IMR-90 (cell line): Measurements from ENCODE around the gene GBP7. TPM values are rescaled to one million over a fixed set of nuclear protein-coding genes. Genes with fewer than 3 reads are reported as not detected.

Experiments used
- ATAC-seq: fragments of 200-7000 bp; cut with Tn5 transposase; 2 replicates; pipeline ENCODE4 v1.9.1; 2020; ENCODE audit warnings: low read depth, mild to moderate bottlenecking, moderate library complexity
- BruUV-seq: library from RNA; stranded (reverse); fragments of 400-500 nt; replicated peaks from 2 replicates; lab custom pipeline; 2021; lab: Mats Ljungman, UMichigan
- CTCF ChIA-PET: fragments of 300-600 bp; formaldehyde crosslinking; extraction: SDS; loops from one replicate; lab custom pipeline; 2021; ENCODE audit warnings: antibody characterized with exemption; lab: Yijun Ruan, JAX
- POLR2A ChIA-PET: fragments of 300-600 bp; sonication (Branson Sonifier 250); formaldehyde crosslinking; loops from one replicate; lab custom pipeline; 2022; ENCODE audit warnings: antibody characterized with exemption; ENCODE audit not compliant: unreplicated experiment; lab: Charles Lee
- DNase-seq: peaks from one replicate; pipeline ENCODE4 v3.0.0; 2013
- H2AFZ ChIP-seq: replicated peaks from 2 replicates; pipeline ENCODE3; 2013; ENCODE audit warnings: low read length, mild to moderate bottlenecking; ENCODE audit not compliant: poor library complexity
- H2AK5ac ChIP-seq: 2 replicates; pipeline ENCODE4 v1.6.1; 2013; ENCODE audit warnings: low read depth, low read length, inconsistent platforms
- H2AK9ac ChIP-seq: replicated peaks from 2 replicates; pipeline ENCODE3; 2013; ENCODE audit warnings: mild to moderate bottlenecking, low read depth, low read length, moderate library complexity; ENCODE audit not compliant: poor library complexity
- H2BK120ac ChIP-seq: 2 replicates; pipeline ENCODE4 v1.6.1; 2013; ENCODE audit warnings: low read depth, low read length, inconsistent platforms
- H2BK15ac ChIP-seq: 3 replicates; pipeline ENCODE4 v1.6.1; 2013; ENCODE audit warnings: low read depth, low read length, inconsistent platforms
- H2BK20ac ChIP-seq: 2 replicates; pipeline ENCODE4 v1.6.1; 2013; ENCODE audit warnings: low read depth, mild to moderate bottlenecking, inconsistent platforms, low read length, moderate library complexity
- H2BK5ac ChIP-seq: 2 replicates; pipeline ENCODE4 v1.6.1; 2013; ENCODE audit warnings: mild to moderate bottlenecking, low read depth, low read length, inconsistent platforms; ENCODE audit not compliant: poor library complexity, severe bottlenecking
- H3K14ac ChIP-seq: replicated peaks from 2 replicates; pipeline ENCODE4 v1.6.1; 2013; ENCODE audit warnings: low read depth, low read length, inconsistent platforms
- H3K18ac ChIP-seq: 2 replicates; pipeline ENCODE4 v1.6.1; 2013; ENCODE audit warnings: low read depth, low read length, control low read depth
- H3K23ac ChIP-seq: 2 replicates; pipeline ENCODE4 v1.6.1; 2013; ENCODE audit warnings: low read depth, low read length, inconsistent platforms
- H3K27ac ChIP-seq: 2 replicates; pipeline ENCODE4 v1.5.1; 2013; ENCODE audit warnings: mild to moderate bottlenecking, control low read depth, low read length; ENCODE audit not compliant: insufficient read depth
- H3K27me3 ChIP-seq: 2 replicates; pipeline ENCODE4 v1.6.1; 2013; ENCODE audit warnings: low read length; ENCODE audit not compliant: control insufficient read depth, insufficient read depth
- H3K36me3 ChIP-seq: 2 replicates; pipeline ENCODE4 v1.6.1; 2013; ENCODE audit warnings: low read length, mixed read lengths; ENCODE audit not compliant: control insufficient read depth, insufficient read depth
- H3K4ac ChIP-seq: 2 replicates; pipeline ENCODE4 v1.6.1; 2013; ENCODE audit warnings: low read depth, low read length, inconsistent platforms
- H3K4me1 ChIP-seq: 2 replicates; pipeline ENCODE4 v1.6.1; 2013; ENCODE audit warnings: low read length, mixed read lengths; ENCODE audit not compliant: control insufficient read depth, insufficient read depth
- H3K4me2 ChIP-seq: 2 replicates; pipeline ENCODE4 v1.6.1; 2013; ENCODE audit warnings: low read depth, mild to moderate bottlenecking, control low read depth, low read length, moderate library complexity
- H3K4me3 ChIP-seq: 2 replicates; pipeline ENCODE4 v1.5.1; 2013; ENCODE audit warnings: low read depth, mild to moderate bottlenecking, control low read depth, low read length, moderate library complexity; ENCODE audit not compliant: insufficient read depth
- H3K56ac ChIP-seq: 2 replicates; pipeline ENCODE4 v1.6.1; 2013; ENCODE audit warnings: low read length, inconsistent platforms; ENCODE audit not compliant: insufficient read depth; ENCODE audit errors: extremely low read depth
- H3K79me1 ChIP-seq, 2 experiments: 2 replicates each; pipeline ENCODE4 v1.6.1; 2013; ENCODE audit warnings: low read length in 2 of 2, inconsistent platforms in 1 of 2, low read depth in 1 of 2
- H3K9ac ChIP-seq: 2 replicates; pipeline ENCODE4 v1.6.1; 2013; ENCODE audit warnings: low read depth, low read length, control low read depth
- H3K9me1 ChIP-seq: 2 replicates; pipeline ENCODE4 v1.6.1; 2013; ENCODE audit warnings: low read length, inconsistent platforms; ENCODE audit not compliant: insufficient read depth
- H3K9me3 ChIP-seq: 2 replicates; pipeline ENCODE4 v1.6.1; 2013; ENCODE audit warnings: low read length; ENCODE audit not compliant: control insufficient read depth, insufficient read depth
- H4K20me1 ChIP-seq: 2 replicates; pipeline ENCODE4 v1.6.1; 2013; ENCODE audit warnings: low read length, inconsistent platforms; ENCODE audit not compliant: insufficient read depth
- H4K5ac ChIP-seq: 2 replicates; pipeline ENCODE4 v1.6.1; 2013; ENCODE audit warnings: mild to moderate bottlenecking, low read depth, low read length, control low read depth
- H4K8ac ChIP-seq, 2 experiments: 2 replicates each; pipeline ENCODE4 v1.6.1; 2013; ENCODE audit warnings: low read depth in 2 of 2, low read length in 2 of 2, control low read depth in 1 of 2, inconsistent platforms in 1 of 2
- H4K91ac ChIP-seq: 2 replicates; pipeline ENCODE4 v1.6.1; 2013; ENCODE audit warnings: low read depth, low read length, inconsistent platforms; ENCODE audit not compliant: insufficient read depth
- BHLHE40 ChIP-seq: fragments of 150-350 bp; IDR thresholded peaks from 2 replicates; pipeline ENCODE4 v1.6.1; 2016; ENCODE audit warnings: mild to moderate bottlenecking, low read depth, low read length
- CHD1 ChIP-seq: IDR thresholded peaks from 2 replicates; pipeline ENCODE4 v1.6.1; 2012; ENCODE audit warnings: low read depth, low read length, improper control_type of control experiment
- MAFK ChIP-seq: IDR thresholded peaks from 2 replicates; pipeline ENCODE4 v1.6.1; 2012; ENCODE audit warnings: low read depth, low read length, improper control_type of control experiment
- MAZ ChIP-seq: IDR thresholded peaks from 2 replicates; pipeline ENCODE4 v1.6.1; 2012; ENCODE audit warnings: low read depth, mild to moderate bottlenecking, low read length, improper control_type of control experiment, moderate library complexity, borderline replicate concordance
- MXI1 ChIP-seq: IDR thresholded peaks from 2 replicates; pipeline ENCODE4 v1.6.1; 2012; ENCODE audit warnings: low read depth, mild to moderate bottlenecking, low read length, moderate library complexity, borderline replicate concordance
- NFE2L2 ChIP-seq: fragments of 150-350 bp; IDR thresholded peaks from 2 replicates; pipeline ENCODE4 v1.6.1; 2016; ENCODE audit warnings: low read depth, mild to moderate bottlenecking, low read length
- POLR2A ChIP-seq: IDR thresholded peaks from 2 replicates; pipeline ENCODE4 v1.6.1; 2012; ENCODE audit warnings: mild to moderate bottlenecking, low read depth, low read length
- RCOR1 ChIP-seq: IDR thresholded peaks from 2 replicates; pipeline ENCODE4 v1.6.1; 2012; ENCODE audit warnings: mild to moderate bottlenecking, low read length, improper control_type of control experiment; ENCODE audit not compliant: insufficient replicate concordance
- RFX5 ChIP-seq: IDR thresholded peaks from 2 replicates; pipeline ENCODE4 v1.8.0; 2012; ENCODE audit warnings: low read depth, mild to moderate bottlenecking, low read length, moderate library complexity
- whole genome bisulfite sequencing, 2 experiments: methylation state at CpG; one replicate each; pipeline versions ENCODE4 v1.1.5 to v1.1.7; 2013; ENCODE audit warnings: missing lambda C conversion rate in 2 of 2; ENCODE audit not compliant: insufficient read length in 1 of 2; ENCODE audit errors: extremely low coverage in 2 of 2; 5-methylcytosine and 5-hydroxymethylcytosine counted together
- dilution Hi-C: fragments of 300-500 bp; cut with HindIII; formaldehyde crosslinking; loops from one replicate; pipeline ENCODE4 v1.14.3; 2018; ENCODE audit warnings: low sequenced_read_pairs; ENCODE audit not compliant: unreplicated experiment
- in situ Hi-C: fragments of 300-500 bp; cut with MboI; formaldehyde crosslinking; loops from 3 replicates; pipeline ENCODE4 v1.14.3; 2019; ENCODE audit warnings: low sequenced_read_pairs, inconsistent platforms, mixed read lengths
- intact Hi-C: fragments of 100-400 bp; cut with micrococcal nuclease; formaldehyde crosslinking; loops from 2 replicates; pipeline ENCODE4 v1.10.0; 2022
- polyA plus RNA-seq, 3 experiments: library from polyadenylated mRNA; depleted of rRNA; stranded (reverse); fragments of >200 nt; gene quantifications; 2 replicates each; pipeline ENCODE4 v1.2.3, GENCODE V29; 2012; ENCODE audit warnings: low replicate concordance in 1 of 3
- total RNA-seq: library from RNA; depleted of rRNA; stranded (reverse); fragments of >200 nt; gene quantifications from 2 replicates; pipeline ENCODE4 v1.2.3, GENCODE V29; 2012
- TF ChIP-seq, protein P1 (sequence below): fragments of 150-350 bp; IDR thresholded peaks from 2 replicates; pipeline ENCODE4 v1.6.1; 2017; ENCODE audit warnings: mild to moderate bottlenecking, antibody characterized with exemption, low read length, low read depth
- TF ChIP-seq, protein P2 (sequence below): conservative IDR thresholded peaks from 2 replicates; pipeline ENCODE4 v1.5.1; 2012; ENCODE audit warnings: mild to moderate bottlenecking, low read depth, low read length, improper control_type of control experiment

GBP7 gene
- total and polyA plus RNA-seq, 2 of the 4 experiments (the other 2 are of a cell fraction): not detected

DNA sequence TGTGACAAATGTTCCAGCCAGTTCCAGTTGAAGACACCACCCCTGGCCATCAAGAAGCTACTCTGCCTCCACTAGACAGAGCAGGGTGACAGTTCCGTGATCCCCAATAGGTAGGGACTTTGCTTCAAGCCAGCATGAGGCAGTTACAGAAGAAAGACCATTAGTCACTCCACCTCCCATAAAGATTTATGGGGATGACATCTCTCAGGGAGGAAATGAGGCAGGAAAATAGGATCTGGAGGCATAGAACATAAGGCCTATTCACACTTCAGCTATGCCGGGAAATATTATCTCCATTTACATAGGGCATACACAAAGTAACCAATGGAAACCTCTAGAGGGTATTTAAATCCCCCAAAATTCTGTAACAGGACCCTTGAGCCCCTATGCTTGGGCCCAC, 3.5 kb upstream of the GBP7 start:
- no peak overlapping the region for H2AK9ac ChIP-seq
- TF ChIP-seq, protein P1, sequence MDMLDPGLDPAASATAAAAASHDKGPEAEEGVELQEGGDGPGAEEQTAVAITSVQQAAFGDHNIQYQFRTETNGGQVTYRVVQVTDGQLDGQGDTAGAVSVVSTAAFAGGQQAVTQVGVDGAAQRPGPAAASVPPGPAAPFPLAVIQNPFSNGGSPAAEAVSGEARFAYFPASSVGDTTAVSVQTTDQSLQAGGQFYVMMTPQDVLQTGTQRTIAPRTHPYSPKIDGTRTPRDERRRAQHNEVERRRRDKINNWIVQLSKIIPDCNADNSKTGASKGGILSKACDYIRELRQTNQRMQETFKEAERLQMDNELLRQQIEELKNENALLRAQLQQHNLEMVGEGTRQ: no peak
- TF ChIP-seq POLR2A (no peak), NFE2L2 (no peak), MAFK (no peak), RFX5 (no peak), RCOR1 (no peak), BHLHE40 (no peak), MAZ (no peak), MXI1 (no peak), CHD1 (no peak)
- TF ChIP-seq, protein P2, sequence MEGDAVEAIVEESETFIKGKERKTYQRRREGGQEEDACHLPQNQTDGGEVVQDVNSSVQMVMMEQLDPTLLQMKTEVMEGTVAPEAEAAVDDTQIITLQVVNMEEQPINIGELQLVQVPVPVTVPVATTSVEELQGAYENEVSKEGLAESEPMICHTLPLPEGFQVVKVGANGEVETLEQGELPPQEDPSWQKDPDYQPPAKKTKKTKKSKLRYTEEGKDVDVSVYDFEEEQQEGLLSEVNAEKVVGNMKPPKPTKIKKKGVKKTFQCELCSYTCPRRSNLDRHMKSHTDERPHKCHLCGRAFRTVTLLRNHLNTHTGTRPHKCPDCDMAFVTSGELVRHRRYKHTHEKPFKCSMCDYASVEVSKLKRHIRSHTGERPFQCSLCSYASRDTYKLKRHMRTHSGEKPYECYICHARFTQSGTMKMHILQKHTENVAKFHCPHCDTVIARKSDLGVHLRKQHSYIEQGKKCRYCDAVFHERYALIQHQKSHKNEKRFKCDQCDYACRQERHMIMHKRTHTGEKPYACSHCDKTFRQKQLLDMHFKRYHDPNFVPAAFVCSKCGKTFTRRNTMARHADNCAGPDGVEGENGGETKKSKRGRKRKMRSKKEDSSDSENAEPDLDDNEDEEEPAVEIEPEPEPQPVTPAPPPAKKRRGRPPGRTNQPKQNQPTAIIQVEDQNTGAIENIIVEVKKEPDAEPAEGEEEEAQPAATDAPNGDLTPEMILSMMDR: no peak
- no peak overlapping the region for H3K9ac ChIP-seq
- no peak overlapping the region for H3K23ac ChIP-seq
- H4K20me1 ChIP-seq: no peaks in the 10 kb centered on the region
- no peak overlapping the region for H3K14ac ChIP-seq
- ChIA-PET CTCF (interaction anchor here (0.9 kb wide), 1 partner anchor 10 kb away, joined by 4 read pairs; no protein-coding TSS in a partner anchor), POLR2A (no interaction called here)
- H2BK5ac ChIP-seq: no peak overlapping the region
- no peak overlapping the region for H3K4me3 ChIP-seq
- H2BK120ac ChIP-seq: no peak overlapping the region
- no TSS peak for BruUV-seq
- H3K36me3 ChIP-seq: no peaks in the 10 kb centered on the region
- H3K79me1 ChIP-seq: no peaks in the 10 kb centered on the region
- H3K27me3 ChIP-seq: no peaks in the 10 kb centered on the region
- no CpG with 5 or more reads among the region's 2 CpGs for WGBS, 2 experiments
- no peaks in the 10 kb centered on the region for H3K9me1 ChIP-seq
- no peak overlapping the region for H3K27ac ChIP-seq
- H4K5ac ChIP-seq: no peak overlapping the region
- H2BK20ac ChIP-seq: no peak overlapping the region
- H4K91ac ChIP-seq: no peak overlapping the region
- H2BK15ac ChIP-seq: no peak overlapping the region
- intact Hi-C loops: no loop called here
- ATAC-seq: no peak
- H3K4ac ChIP-seq: no peak overlapping the region
- no peak overlapping the region for H3K56ac ChIP-seq
- H3K18ac ChIP-seq: no peak overlapping the region
- H3K9me3 ChIP-seq: no peaks in the 10 kb centered on the region
- no peak overlapping the region for H4K8ac ChIP-seq
- DNase-seq: no peak
- dilution Hi-C loops: no loop called here
- no peaks in the 10 kb centered on the region for H3K4me1 ChIP-seq
- H2AK5ac ChIP-seq: no peak overlapping the region
- H2AFZ ChIP-seq: no peak overlapping the region
- in situ Hi-C loops: no loop called here
- H3K4me2 ChIP-seq: no peak overlapping the region
